Stimulated activated CD8-positive, alpha-beta memory T cell treated with anti-CD3 and anti-CD28 coated beads, Interleukin-15, amount 100 ng/mL, for 48 hours (primary cell): Measurements from ENCODE around the gene DPH2.

Experiments used
- DNase-seq, 2 donors: peaks; one replicate each; pipeline ENCODE4 v3.0.0-alpha.2; 2020; ENCODE audit warnings: low read depth in 2 of 2

Gene DPH2

GRCh38 chr1:43969746-43970466 lies at the start of gene DPH2:
Gene DPH2 (plus strand): TSS chr1:43970010. CDS start chr1:43970176, 166 bp downstream.
- DNase-seq, result peak; percentile 95

- no peak for DNase-seq
Observed at GRCh38 chr1:43921022-43921421, 48.8 kb upstream of the DPH2 start.

GRCh38 chr1:43924516-43924915 lies 45.3 kb upstream of the DPH2 start:
- no peak for DNase-seq

- DNase-seq, result no peak
Observed at GRCh38 chr1:43925846-43926245, 44.0 kb upstream of the DPH2 start.

- no peak for DNase-seq
Observed at GRCh38 chr1:43930168-43930948, 39.5 kb upstream of the DPH2 start.

- DNase-seq, result no peak
Observed at GRCh38 chr1:43930949-43931275, 38.9 kb upstream of the DPH2 start.

GRCh38 chr1:43931711-43932660 lies 37.8 kb upstream of the DPH2 start:
- DNase-seq, result no peak

- DNase-seq, result no peak
Observed at GRCh38 chr1:43932786-43933385, 36.9 kb upstream of the DPH2 start.

- DNase-seq, result no peak
Observed at GRCh38 chr1:43933386-43934100, 36.3 kb upstream of the DPH2 start, which contains the start of gene ARTN. Gene ARTN (plus strand): TSS chr1:43933801. CDS start chr1:43935657, 1,856 bp downstream.

GRCh38 chr1:43934101-43934985 lies 35.5 kb upstream of the DPH2 start:
- DNase-seq, result peak in 1 of 2 donors; percentile 38

GRCh38 chr1:43934986-43935324 lies 34.9 kb upstream of the DPH2 start:
- no peak for DNase-seq

- DNase-seq, result no peak
Observed at GRCh38 chr1:43935711-43936427, 33.9 kb upstream of the DPH2 start.

GRCh38 chr1:43936431-43937151 lies 33.2 kb upstream of the DPH2 start:
- no peak for DNase-seq

- no peak for DNase-seq
Observed at GRCh38 chr1:43937179-43937865, 32.5 kb upstream of the DPH2 start.

- DNase-seq, result no peak
Observed at GRCh38 chr1:43938383-43938782, 31.4 kb upstream of the DPH2 start.

- DNase-seq, result no peak
Observed at GRCh38 chr1:43938892-43939587, 30.8 kb upstream of the DPH2 start.

GRCh38 chr1:43942411-43942810 lies 27.4 kb upstream of the DPH2 start:
- DNase-seq, result no peak

GRCh38 chr1:43944860-43945259 lies 24.9 kb upstream of the DPH2 start:
- no peak for DNase-seq
